Retinal pigment epithelial cell (primary cell): ENCODE data around the gene LZTS2.

Source experiments
- DNase-seq: peaks from one replicate; pipeline ENCODE4 v3.0.0-alpha.2; 2010; ENCODE audit warnings: low read depth
- H3K4me3 ChIP-seq: 2 replicates; pipeline ENCODE4 v1.5.1; 2011; ENCODE audit warnings: mild to moderate bottlenecking, low read length, control low read depth, moderate library complexity
- CTCF ChIP-seq: conservative IDR thresholded peaks from 2 replicates; pipeline ENCODE4 v1.5.1; 2011; ENCODE audit warnings: low read depth, low read length, control low read depth, inconsistent platforms

LZTS2 gene

GRCh38 chr10:100999742-101000126 lies at the start of gene LZTS2:
LZTS2 (plus strand) TSS chr10:100999808; CDS start chr10:101002539, 2,731 bp downstream.
- no peak for DNase-seq
- H3K4me3 ChIP-seq = peak within 1 kb of the TSS; percentile 87
- TF ChIP-seq CTCF = no peak

- no peak for TF ChIP-seq CTCF
- DNase-seq = no peak
- no peak overlapping the region for H3K4me3 ChIP-seq
Observed at GRCh38 chr10:100960251-100960650, 39.4 kb upstream of the LZTS2 start.

- no peak overlapping the region for H3K4me3 ChIP-seq
- no peak for TF ChIP-seq CTCF
- no peak for DNase-seq
Observed at GRCh38 chr10:100962351-100963080, 37.1 kb upstream of the LZTS2 start.

GRCh38 chr10:100963826-100964225 lies 35.8 kb upstream of the LZTS2 start:
- no peak overlapping the region for H3K4me3 ChIP-seq
- DNase-seq = no peak
- no peak for TF ChIP-seq CTCF

GRCh38 chr10:100965820-100966219 lies 33.8 kb upstream of the LZTS2 start:
- no peak for DNase-seq
- TF ChIP-seq CTCF = no peak
- H3K4me3 ChIP-seq = no peak overlapping the region

GRCh38 chr10:100966887-100967286 lies 32.7 kb upstream of the LZTS2 start:
- DNase-seq = no peak
- no peak for TF ChIP-seq CTCF
- H3K4me3 ChIP-seq = no peak overlapping the region

- no peak for DNase-seq
- H3K4me3 ChIP-seq = no peak overlapping the region
- no peak for TF ChIP-seq CTCF
Observed at GRCh38 chr10:100967332-100967731, 32.3 kb upstream of the LZTS2 start.
